Measurements from ENCODE around the gene DIPK1B.
A peak's percentile ranks its signal among the peaks of the same experiment; 100 is the strongest.
"Not testable (repeated sequence)": the region's sequence is repeated elsewhere in the genome, so short reads cannot be mapped to it uniquely, and the experiment has no call there.

Gene DIPK1B

GRCh38 chr9:136698635-136699246 is 13.6 kb upstream of the DIPK1B start:
- DNase-seq (ENCODE audit: low spot score), result no peak

- DNase-seq (ENCODE audit: low spot score), result no peak
Measured at GRCh38 chr9:136700304-136700703, 12.1 kb upstream of the DIPK1B start.

GRCh38 chr9:136700959-136701667 is 11.3 kb upstream of the DIPK1B start:
- DNase-seq (ENCODE audit: low spot score), result no peak

- no peak for DNase-seq (ENCODE audit: low spot score)
Measured at GRCh38 chr9:136701668-136702053, 10.7 kb upstream of the DIPK1B start.

GRCh38 chr9:136703276-136703860 is 9.0 kb upstream of the DIPK1B start:
- DNase-seq (ENCODE audit: low spot score), result no peak

GRCh38 chr9:136704741-136705140 is 7.6 kb upstream of the DIPK1B start:
- DNase-seq (ENCODE audit: low spot score), result not testable (repeated sequence)

- DNase-seq (ENCODE audit: low spot score), result no peak
Measured at GRCh38 chr9:136705564-136705963, 6.8 kb upstream of the DIPK1B start.

- no peak for DNase-seq (ENCODE audit: low spot score)
Measured at GRCh38 chr9:136707011-136707410, 5.4 kb upstream of the DIPK1B start.

- no peak for DNase-seq (ENCODE audit: low spot score)
Measured at GRCh38 chr9:136707849-136708517, 4.4 kb upstream of the DIPK1B start.

GRCh38 chr9:136709454-136710109 is 2.8 kb upstream of the DIPK1B start:
- DNase-seq (ENCODE audit: low spot score), result no peak

GRCh38 chr9:136710543-136710942 is 1.8 kb upstream of the DIPK1B start:
- DNase-seq (ENCODE audit: low spot score), result no peak

GRCh38 chr9:136711219-136711648 is 1.1 kb upstream of the DIPK1B start:
- DNase-seq (ENCODE audit: low spot score), result not testable (repeated sequence)

GRCh38 chr9:136712690-136713544 is 545 bp downstream of the DIPK1B start:
- DNase-seq (ENCODE audit: low spot score), result no peak

GRCh38 chr9:136713550-136713949 is 1.2 kb downstream of the DIPK1B start:
- DNase-seq (ENCODE audit: low spot score), result no peak

- DNase-seq (ENCODE audit: low spot score), result peak; percentile 94
Measured at GRCh38 chr9:136714096-136714892, 1.9 kb downstream of the DIPK1B start.

GRCh38 chr9:136714893-136715274 is 2.5 kb downstream of the DIPK1B start:
- DNase-seq (ENCODE audit: low spot score), result no peak

GRCh38 chr9:136717399-136717798 is 5.0 kb downstream of the DIPK1B start:
- no peak for DNase-seq (ENCODE audit: low spot score)

GRCh38 chr9:136718345-136719194 is 6.2 kb downstream of the DIPK1B start:
- no peak for DNase-seq (ENCODE audit: low spot score)

GRCh38 chr9:136719195-136719880 is 7.0 kb downstream of the DIPK1B start:
- no peak for DNase-seq (ENCODE audit: low spot score)
